Sigmoid colon (tissue), 4 donors: ENCODE measurements around the gene TCN1.
"Not testable (repeated sequence)": the region's sequence is repeated elsewhere in the genome, so short reads cannot be mapped to it uniquely, and the experiment has no call there.

Experiments used
- CTCF ChIP-seq, 4 experiments: fragments of 450-650 bp in 3 of 4; fragments of 200-600 bp in 1 of 4; IDR thresholded peaks; one replicate each; pipeline ENCODE4 v1.5.1; 2016 to 2019; ENCODE audit warnings: antibody characterized with exemption in 4 of 4, mild to moderate bottlenecking in 3 of 4, moderate library complexity in 2 of 4
- POLR2AphosphoS5 ChIP-seq, 4 donors: sonication (generic); formaldehyde crosslinking; IDR thresholded peaks; one replicate each; pipeline ENCODE4 v1.6.1; 2017; ENCODE audit warnings: antibody characterized with exemption in 4 of 4

- TF ChIP-seq CTCF, POLR2AphosphoS5 (IDR thresholded peaks at IDR 0.05): not testable (repeated sequence)
These were observed 20.9 kb upstream of the TCN1 start for GRCh38 chr11:59887156-59887555.
